Measurements from ENCODE around the gene SSC5D. TPM values are rescaled to one million over a fixed set of nuclear protein-coding genes. Genes with fewer than 3 reads are reported as not detected.

SSC5D gene
- total and polyA plus RNA-seq, 2 experiments from 2014 or later: 0.23 to 0.69 TPM

DNA sequence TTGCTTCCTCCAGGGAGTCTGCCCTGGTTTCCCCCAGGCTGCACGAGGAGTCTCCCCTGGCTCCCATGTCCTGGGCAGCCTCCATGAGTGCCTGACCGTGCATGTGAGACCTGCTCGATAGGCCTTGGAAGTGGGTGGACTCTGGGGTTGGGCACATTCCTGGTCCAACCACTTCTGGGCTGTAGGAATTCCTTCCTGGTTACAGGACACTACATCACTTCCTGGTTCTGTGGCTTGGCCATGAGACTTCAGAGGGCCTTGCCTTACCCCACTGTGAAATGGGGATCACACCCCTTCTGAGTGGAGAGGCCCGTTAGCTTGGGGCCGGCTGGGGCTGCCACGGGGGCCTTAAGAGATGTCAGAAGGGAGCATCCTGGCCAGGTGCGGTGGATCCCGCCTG is 15.8 kb upstream of the SSC5D start:
- Mint-ChIP-seq H3K4me3 (no peak overlapping the region), H3K4me1 (peaks cover 16% of the 10 kb centered on the region), H3K27ac (no peak overlapping the region), H3K36me3 (ENCODE audit: low read depth) (no peaks in the 10 kb centered on the region), H3K27me3 (ENCODE audit: insufficient read depth, low read depth, poor library complexity) (peaks cover 15% of the 10 kb centered on the region), H3K9me3 (no peaks in the 10 kb centered on the region)
- no peaks in the 10 kb centered on the region for H3K27me3 ChIP-seq (ENCODE audit: insufficient read depth)
- no peaks in the 10 kb centered on the region for H3K9me2 ChIP-seq (ENCODE audit: insufficient read depth)
- H3K36me3 ChIP-seq (ENCODE audit: insufficient read depth): no peaks in the 10 kb centered on the region
- peaks cover 13% of the 10 kb centered on the region; the same call in 1 of the 2 replicates for H3K4me1 ChIP-seq (ENCODE audit: insufficient read depth)
- H3K4me3 ChIP-seq: no peak overlapping the region
- peaks cover 19% of the 10 kb centered on the region for H3F3A ChIP-seq (replicated peaks; ENCODE audit: low read depth)
- ATAC-seq: no peak
- no peak for DNase-seq (ENCODE audit: low spot score)
- TF ChIP-seq STAT1 (IDR thresholded peaks at IDR 0.05; ENCODE audit: unreplicated experiment) (no peak), EZH2phosphoT487 (IDR thresholded peaks at IDR 0.05; ENCODE audit: unreplicated experiment) (no peak), ZNF114 (CRISPR knock-in tag; IDR thresholded peaks at IDR 0.05) (no peak), EZH2 (IDR thresholded peaks at IDR 0.05; ENCODE audit: low read depth, unreplicated experiment) (no peak), ZNF331 (CRISPR knock-in tag; IDR thresholded peaks at IDR 0.05; ENCODE audit: low read depth) (no peak), POLR2AphosphoS5 (IDR thresholded peaks at IDR 0.05; ENCODE audit: low read depth) (no peak), CREB1 (CRISPR knock-in tag; IDR thresholded peaks at IDR 0.05; ENCODE audit: low read depth) (no peak), JUNB (IDR thresholded peaks at IDR 0.05; ENCODE audit: unreplicated experiment) (no peak), NANOG (IDR thresholded peaks at IDR 0.05; ENCODE audit: borderline replicate concordance) (no peak)
- TF ChIP-seq, protein P1, sequence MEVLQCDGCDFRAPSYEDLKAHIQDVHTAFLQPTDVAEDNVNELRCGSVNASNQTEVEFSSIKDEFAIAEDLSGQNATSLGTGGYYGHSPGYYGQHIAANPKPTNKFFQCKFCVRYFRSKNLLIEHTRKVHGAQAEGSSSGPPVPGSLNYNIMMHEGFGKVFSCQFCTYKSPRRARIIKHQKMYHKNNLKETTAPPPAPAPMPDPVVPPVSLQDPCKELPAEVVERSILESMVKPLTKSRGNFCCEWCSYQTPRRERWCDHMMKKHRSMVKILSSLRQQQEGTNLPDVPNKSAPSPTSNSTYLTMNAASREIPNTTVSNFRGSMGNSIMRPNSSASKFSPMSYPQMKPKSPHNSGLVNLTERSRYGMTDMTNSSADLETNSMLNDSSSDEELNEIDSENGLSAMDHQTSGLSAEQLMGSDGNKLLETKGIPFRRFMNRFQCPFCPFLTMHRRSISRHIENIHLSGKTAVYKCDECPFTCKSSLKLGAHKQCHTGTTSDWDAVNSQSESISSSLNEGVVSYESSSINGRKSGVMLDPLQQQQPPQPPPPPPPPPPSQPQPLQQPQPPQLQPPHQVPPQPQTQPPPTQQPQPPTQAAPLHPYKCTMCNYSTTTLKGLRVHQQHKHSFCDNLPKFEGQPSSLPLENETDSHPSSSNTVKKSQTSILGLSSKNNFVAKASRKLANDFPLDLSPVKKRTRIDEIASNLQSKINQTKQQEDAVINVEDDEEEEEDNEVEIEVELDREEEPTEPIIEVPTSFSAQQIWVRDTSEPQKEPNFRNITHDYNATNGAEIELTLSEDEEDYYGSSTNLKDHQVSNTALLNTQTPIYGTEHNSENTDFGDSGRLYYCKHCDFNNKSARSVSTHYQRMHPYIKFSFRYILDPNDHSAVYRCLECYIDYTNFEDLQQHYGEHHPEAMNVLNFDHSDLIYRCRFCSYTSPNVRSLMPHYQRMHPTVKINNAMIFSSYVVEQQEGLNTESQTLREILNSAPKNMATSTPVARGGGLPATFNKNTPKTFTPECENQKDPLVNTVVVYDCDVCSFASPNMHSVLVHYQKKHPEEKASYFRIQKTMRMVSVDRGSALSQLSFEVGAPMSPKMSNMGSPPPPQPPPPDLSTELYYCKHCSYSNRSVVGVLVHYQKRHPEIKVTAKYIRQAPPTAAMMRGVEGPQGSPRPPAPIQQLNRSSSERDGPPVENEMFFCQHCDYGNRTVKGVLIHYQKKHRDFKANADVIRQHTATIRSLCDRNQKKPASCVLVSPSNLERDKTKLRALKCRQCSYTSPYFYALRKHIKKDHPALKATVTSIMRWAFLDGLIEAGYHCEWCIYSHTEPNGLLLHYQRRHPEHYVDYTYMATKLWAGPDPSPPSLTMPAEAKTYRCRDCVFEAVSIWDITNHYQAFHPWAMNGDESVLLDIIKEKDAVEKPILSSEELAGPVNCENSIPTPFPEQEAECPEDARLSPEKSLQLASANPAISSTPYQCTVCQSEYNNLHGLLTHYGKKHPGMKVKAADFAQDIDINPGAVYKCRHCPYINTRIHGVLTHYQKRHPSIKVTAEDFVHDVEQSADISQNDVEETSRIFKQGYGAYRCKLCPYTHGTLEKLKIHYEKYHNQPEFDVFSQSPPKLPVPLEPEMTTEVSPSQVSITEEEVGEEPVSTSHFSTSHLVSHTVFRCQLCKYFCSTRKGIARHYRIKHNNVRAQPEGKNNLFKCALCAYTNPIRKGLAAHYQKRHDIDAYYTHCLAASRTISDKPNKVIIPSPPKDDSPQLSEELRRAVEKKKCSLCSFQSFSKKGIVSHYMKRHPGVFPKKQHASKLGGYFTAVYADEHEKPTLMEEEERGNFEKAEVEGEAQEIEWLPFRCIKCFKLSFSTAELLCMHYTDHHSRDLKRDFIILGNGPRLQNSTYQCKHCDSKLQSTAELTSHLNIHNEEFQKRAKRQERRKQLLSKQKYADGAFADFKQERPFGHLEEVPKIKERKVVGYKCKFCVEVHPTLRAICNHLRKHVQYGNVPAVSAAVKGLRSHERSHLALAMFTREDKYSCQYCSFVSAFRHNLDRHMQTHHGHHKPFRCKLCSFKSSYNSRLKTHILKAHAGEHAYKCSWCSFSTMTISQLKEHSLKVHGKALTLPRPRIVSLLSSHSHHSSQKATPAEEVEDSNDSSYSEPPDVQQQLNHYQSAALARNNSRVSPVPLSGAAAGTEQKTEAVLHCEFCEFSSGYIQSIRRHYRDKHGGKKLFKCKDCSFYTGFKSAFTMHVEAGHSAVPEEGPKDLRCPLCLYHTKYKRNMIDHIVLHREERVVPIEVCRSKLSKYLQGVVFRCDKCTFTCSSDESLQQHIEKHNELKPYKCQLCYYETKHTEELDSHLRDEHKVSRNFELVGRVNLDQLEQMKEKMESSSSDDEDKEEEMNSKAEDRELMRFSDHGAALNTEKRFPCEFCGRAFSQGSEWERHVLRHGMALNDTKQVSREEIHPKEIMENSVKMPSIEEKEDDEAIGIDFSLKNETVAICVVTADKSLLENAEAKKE (CRISPR knock-in tag; IDR thresholded peaks at IDR 0.05): no peak
- TF ChIP-seq, protein P2, sequence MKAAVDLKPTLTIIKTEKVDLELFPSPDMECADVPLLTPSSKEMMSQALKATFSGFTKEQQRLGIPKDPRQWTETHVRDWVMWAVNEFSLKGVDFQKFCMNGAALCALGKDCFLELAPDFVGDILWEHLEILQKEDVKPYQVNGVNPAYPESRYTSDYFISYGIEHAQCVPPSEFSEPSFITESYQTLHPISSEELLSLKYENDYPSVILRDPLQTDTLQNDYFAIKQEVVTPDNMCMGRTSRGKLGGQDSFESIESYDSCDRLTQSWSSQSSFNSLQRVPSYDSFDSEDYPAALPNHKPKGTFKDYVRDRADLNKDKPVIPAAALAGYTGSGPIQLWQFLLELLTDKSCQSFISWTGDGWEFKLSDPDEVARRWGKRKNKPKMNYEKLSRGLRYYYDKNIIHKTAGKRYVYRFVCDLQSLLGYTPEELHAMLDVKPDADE (IDR thresholded peaks at IDR 0.05): no peak
- TF ChIP-seq, protein P3, sequence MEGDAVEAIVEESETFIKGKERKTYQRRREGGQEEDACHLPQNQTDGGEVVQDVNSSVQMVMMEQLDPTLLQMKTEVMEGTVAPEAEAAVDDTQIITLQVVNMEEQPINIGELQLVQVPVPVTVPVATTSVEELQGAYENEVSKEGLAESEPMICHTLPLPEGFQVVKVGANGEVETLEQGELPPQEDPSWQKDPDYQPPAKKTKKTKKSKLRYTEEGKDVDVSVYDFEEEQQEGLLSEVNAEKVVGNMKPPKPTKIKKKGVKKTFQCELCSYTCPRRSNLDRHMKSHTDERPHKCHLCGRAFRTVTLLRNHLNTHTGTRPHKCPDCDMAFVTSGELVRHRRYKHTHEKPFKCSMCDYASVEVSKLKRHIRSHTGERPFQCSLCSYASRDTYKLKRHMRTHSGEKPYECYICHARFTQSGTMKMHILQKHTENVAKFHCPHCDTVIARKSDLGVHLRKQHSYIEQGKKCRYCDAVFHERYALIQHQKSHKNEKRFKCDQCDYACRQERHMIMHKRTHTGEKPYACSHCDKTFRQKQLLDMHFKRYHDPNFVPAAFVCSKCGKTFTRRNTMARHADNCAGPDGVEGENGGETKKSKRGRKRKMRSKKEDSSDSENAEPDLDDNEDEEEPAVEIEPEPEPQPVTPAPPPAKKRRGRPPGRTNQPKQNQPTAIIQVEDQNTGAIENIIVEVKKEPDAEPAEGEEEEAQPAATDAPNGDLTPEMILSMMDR (conservative IDR thresholded peaks at IDR 0.05; ENCODE audit: low read depth in 2 of 2): no peak
- TF ChIP-seq, protein P4, sequence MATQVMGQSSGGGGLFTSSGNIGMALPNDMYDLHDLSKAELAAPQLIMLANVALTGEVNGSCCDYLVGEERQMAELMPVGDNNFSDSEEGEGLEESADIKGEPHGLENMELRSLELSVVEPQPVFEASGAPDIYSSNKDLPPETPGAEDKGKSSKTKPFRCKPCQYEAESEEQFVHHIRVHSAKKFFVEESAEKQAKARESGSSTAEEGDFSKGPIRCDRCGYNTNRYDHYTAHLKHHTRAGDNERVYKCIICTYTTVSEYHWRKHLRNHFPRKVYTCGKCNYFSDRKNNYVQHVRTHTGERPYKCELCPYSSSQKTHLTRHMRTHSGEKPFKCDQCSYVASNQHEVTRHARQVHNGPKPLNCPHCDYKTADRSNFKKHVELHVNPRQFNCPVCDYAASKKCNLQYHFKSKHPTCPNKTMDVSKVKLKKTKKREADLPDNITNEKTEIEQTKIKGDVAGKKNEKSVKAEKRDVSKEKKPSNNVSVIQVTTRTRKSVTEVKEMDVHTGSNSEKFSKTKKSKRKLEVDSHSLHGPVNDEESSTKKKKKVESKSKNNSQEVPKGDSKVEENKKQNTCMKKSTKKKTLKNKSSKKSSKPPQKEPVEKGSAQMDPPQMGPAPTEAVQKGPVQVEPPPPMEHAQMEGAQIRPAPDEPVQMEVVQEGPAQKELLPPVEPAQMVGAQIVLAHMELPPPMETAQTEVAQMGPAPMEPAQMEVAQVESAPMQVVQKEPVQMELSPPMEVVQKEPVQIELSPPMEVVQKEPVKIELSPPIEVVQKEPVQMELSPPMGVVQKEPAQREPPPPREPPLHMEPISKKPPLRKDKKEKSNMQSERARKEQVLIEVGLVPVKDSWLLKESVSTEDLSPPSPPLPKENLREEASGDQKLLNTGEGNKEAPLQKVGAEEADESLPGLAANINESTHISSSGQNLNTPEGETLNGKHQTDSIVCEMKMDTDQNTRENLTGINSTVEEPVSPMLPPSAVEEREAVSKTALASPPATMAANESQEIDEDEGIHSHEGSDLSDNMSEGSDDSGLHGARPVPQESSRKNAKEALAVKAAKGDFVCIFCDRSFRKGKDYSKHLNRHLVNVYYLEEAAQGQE (IDR thresholded peaks at IDR 0.05; ENCODE audit: unreplicated experiment): no peak
- peaks cover 4% of the 10 kb centered on the region for H3K79me2 ChIP-seq (replicated peaks; ENCODE audit: insufficient read depth)
- no peak overlapping the region for H3K27ac ChIP-seq (ENCODE audit: low read depth)
- no peak overlapping the region for H2AFZ ChIP-seq
- no peaks in the 10 kb centered on the region for H4K20me1 ChIP-seq (replicated peaks; ENCODE audit: insufficient read depth)
- no peak overlapping the region for H3K4me2 ChIP-seq
